DND-41 (cell line): Measurements from ENCODE around the gene MEMO1.
"Not testable (repeated sequence)": the region's sequence is repeated elsewhere in the genome, so short reads cannot be mapped to it uniquely, and the experiment has no call there.

ENCODE experiments used
- EZH2 ChIP-seq: IDR thresholded peaks from 3 replicates; pipeline ENCODE4 v1.6.1; 2012; ENCODE audit warnings: borderline replicate concordance, low read depth, mild to moderate bottlenecking, moderate library complexity, low read length, inconsistent platforms; ENCODE audit not compliant: severe bottlenecking
- TF ChIP-seq, protein P1 (sequence below): IDR thresholded peaks from 2 replicates; pipeline ENCODE4 v1.5.1; 2012; ENCODE audit warnings: borderline replicate concordance, low read length, moderate library complexity, mild to moderate bottlenecking; ENCODE audit not compliant: poor library complexity, severe bottlenecking; ENCODE audit errors: extremely low read depth

DNA sequence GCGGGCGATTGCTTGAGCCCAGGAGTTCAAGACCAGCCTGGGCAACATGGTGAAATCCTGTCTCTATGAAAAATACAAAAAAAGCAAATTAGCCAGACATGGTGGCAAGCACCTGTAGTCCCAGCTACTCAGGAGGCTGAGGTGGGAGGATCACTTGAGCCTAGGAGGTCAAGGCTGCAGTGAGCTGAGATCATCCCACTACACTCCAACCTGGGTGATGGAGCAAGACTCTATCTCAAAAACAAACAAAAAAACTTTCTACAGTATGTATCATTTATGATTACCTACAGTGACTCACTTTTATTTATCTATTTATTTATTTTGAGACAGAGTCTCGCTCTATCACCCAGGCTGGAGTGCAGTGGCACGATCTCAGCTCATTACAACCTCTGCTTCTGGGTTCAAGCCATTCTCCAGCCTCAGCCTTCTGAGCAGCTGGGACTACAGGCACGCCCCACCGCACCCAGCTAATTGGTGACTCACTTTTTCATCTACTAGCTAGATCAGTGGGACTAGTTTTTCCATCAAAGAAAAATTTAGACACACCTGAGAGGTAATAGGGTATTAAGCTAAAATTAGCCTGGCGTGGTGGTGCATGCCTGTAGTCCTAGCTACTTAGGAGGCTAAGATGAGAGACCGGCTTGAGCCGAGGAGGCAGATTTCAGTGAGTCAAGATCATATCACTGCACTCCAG lies 8.1 kb upstream of the MEMO1 start:
- TF ChIP-seq, protein P1, sequence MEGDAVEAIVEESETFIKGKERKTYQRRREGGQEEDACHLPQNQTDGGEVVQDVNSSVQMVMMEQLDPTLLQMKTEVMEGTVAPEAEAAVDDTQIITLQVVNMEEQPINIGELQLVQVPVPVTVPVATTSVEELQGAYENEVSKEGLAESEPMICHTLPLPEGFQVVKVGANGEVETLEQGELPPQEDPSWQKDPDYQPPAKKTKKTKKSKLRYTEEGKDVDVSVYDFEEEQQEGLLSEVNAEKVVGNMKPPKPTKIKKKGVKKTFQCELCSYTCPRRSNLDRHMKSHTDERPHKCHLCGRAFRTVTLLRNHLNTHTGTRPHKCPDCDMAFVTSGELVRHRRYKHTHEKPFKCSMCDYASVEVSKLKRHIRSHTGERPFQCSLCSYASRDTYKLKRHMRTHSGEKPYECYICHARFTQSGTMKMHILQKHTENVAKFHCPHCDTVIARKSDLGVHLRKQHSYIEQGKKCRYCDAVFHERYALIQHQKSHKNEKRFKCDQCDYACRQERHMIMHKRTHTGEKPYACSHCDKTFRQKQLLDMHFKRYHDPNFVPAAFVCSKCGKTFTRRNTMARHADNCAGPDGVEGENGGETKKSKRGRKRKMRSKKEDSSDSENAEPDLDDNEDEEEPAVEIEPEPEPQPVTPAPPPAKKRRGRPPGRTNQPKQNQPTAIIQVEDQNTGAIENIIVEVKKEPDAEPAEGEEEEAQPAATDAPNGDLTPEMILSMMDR: not testable (repeated sequence)
- not testable (repeated sequence) for TF ChIP-seq EZH2
